RWPE2 (cell line): Measurements from ENCODE around the gene TEX264.
A peak's percentile ranks its signal among the peaks of the same experiment; 100 is the strongest.

Experiments
- ATAC-seq: fragments of 200-7000 bp; cut with Tn5 transposase; 3 replicates; pipeline ENCODE4 v1.9.1; 2021; ENCODE audit warnings: low read depth
- DNase-seq: peaks from one replicate; pipeline ENCODE4 v3.0.0-alpha.2; 2020; ENCODE audit warnings: low spot score
- H3K27ac ChIP-seq: fragments of 450-650 bp; 2 replicates; pipeline ENCODE4 v1.5.1; 2017; ENCODE audit warnings: mild to moderate bottlenecking; ENCODE audit not compliant: poor library complexity, severe bottlenecking
- H3K27me3 ChIP-seq: fragments of 250-450 bp; sonication (Bioruptor Pico); 2 replicates; pipeline ENCODE4 v1.5.1; 2021; ENCODE audit warnings: mild to moderate bottlenecking, moderate library complexity; ENCODE audit not compliant: insufficient read depth, poor library complexity, severe bottlenecking
- H3K36me3 ChIP-seq: fragments of 250-450 bp; sonication (Bioruptor Pico); 2 replicates; pipeline ENCODE4 v1.5.1; 2020; ENCODE audit warnings: low read depth, mild to moderate bottlenecking, moderate library complexity
- H3K4me1 ChIP-seq: fragments of 250-450 bp; sonication (Bioruptor Pico); 2 replicates; pipeline ENCODE4 v1.5.1; 2021; ENCODE audit warnings: mild to moderate bottlenecking, moderate library complexity; ENCODE audit not compliant: insufficient read depth, poor library complexity, severe bottlenecking
- H3K4me3 ChIP-seq: fragments of 250-450 bp; sonication (Bioruptor Pico); 2 replicates; pipeline ENCODE4 v1.5.1; 2021; ENCODE audit warnings: mild to moderate bottlenecking, moderate library complexity; ENCODE audit not compliant: severe bottlenecking
- H3K9me3 ChIP-seq: fragments of 250-450 bp; sonication (Bioruptor Pico); 2 replicates; pipeline ENCODE4 v1.5.1; 2021; ENCODE audit warnings: mild to moderate bottlenecking, moderate library complexity; ENCODE audit not compliant: severe bottlenecking
- TF ChIP-seq, protein P1 (sequence below): fragments of 450-650 bp; IDR thresholded peaks from one replicate; pipeline ENCODE4 v1.5.1; 2017; ENCODE audit warnings: mild to moderate bottlenecking, moderate library complexity; ENCODE audit not compliant: poor library complexity, severe bottlenecking

Gene TEX264

DNA sequence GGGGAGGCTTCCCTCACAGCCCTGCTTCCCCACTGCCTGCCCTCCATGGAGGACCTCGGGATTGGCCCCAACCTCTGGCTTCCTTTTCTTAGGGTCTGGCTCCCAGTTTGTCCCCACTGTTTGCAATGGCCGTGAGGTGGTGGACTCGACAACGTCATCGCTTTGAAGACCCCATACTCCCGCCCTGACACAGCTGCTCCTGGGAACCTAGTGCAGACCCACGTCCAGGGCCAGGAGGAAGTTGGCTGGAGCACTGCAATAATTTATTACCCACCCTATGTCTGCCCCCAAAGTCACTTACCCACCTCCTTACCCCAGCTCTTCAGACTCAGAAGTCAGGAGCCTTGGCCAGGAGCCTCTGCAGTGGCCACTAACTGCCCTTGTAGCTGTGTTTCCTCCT, 46.9 kb downstream of the TEX264 start:
- H3K36me3 ChIP-seq, result no peaks in the 10 kb centered on the region
- H3K9me3 ChIP-seq, result no peaks in the 10 kb centered on the region
- no peaks in the 10 kb centered on the region for H3K27me3 ChIP-seq
- H3K27ac ChIP-seq, result no peak overlapping the region
- no peak overlapping the region for H3K4me3 ChIP-seq
- TF ChIP-seq, protein P1, sequence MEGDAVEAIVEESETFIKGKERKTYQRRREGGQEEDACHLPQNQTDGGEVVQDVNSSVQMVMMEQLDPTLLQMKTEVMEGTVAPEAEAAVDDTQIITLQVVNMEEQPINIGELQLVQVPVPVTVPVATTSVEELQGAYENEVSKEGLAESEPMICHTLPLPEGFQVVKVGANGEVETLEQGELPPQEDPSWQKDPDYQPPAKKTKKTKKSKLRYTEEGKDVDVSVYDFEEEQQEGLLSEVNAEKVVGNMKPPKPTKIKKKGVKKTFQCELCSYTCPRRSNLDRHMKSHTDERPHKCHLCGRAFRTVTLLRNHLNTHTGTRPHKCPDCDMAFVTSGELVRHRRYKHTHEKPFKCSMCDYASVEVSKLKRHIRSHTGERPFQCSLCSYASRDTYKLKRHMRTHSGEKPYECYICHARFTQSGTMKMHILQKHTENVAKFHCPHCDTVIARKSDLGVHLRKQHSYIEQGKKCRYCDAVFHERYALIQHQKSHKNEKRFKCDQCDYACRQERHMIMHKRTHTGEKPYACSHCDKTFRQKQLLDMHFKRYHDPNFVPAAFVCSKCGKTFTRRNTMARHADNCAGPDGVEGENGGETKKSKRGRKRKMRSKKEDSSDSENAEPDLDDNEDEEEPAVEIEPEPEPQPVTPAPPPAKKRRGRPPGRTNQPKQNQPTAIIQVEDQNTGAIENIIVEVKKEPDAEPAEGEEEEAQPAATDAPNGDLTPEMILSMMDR, result no peak
- H3K4me1 ChIP-seq, result no peaks in the 10 kb centered on the region
- DNase-seq, result no peak
- no peak for ATAC-seq

DNA sequence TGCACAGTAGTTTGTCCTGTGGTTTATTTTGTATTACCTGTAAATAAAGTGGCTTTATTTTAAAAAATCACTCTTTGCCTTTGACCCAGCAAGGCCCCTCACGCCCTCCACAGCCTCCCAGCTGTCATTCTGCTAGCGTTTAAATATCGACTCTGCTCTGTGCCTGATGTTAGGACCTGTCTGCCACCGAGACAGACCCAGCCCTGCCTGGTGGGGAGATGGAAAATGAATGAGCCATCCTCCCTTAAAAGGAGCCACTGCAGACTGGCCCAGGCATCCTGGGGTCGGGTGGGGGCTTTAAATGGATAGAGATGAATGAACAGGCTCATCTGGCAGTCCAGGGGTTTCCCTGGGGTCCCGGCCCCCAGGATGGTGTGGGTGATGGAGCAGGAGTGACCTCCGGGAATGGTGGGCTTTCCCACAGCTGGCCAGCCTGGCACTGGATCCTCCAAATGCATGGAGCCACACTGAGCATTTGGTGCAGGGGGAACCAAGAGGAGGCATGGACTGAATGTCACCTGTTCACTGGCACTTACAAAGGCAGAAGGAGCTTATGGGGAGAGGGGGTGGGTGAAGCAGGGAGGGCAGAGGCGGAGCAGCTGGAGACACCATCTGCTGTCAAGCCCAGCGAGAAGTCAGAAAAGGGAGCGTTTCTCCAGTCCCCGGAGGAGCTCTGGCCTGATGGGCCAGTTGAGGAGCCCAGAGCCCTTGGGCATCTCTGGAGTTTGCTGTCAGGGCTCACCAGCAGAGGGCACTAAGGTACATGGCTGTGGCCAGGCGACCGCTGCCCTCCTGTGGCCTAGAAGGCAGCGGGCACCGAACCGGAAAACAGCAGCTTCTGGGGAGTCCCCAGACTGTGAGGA, 47.7 kb downstream of the TEX264 start:
- Histone ChIP-seq H3K4me3 (no peak overlapping the region), H3K4me1 (no peaks in the 10 kb centered on the region), H3K27ac (no peak overlapping the region), H3K9me3 (no peaks in the 10 kb centered on the region), H3K27me3 (no peaks in the 10 kb centered on the region), H3K36me3 (no peaks in the 10 kb centered on the region)
- TF ChIP-seq, protein P1, result peak; percentile 58
- DNase-seq (no peak), ATAC-seq (peak; percentile 61)

DNA sequence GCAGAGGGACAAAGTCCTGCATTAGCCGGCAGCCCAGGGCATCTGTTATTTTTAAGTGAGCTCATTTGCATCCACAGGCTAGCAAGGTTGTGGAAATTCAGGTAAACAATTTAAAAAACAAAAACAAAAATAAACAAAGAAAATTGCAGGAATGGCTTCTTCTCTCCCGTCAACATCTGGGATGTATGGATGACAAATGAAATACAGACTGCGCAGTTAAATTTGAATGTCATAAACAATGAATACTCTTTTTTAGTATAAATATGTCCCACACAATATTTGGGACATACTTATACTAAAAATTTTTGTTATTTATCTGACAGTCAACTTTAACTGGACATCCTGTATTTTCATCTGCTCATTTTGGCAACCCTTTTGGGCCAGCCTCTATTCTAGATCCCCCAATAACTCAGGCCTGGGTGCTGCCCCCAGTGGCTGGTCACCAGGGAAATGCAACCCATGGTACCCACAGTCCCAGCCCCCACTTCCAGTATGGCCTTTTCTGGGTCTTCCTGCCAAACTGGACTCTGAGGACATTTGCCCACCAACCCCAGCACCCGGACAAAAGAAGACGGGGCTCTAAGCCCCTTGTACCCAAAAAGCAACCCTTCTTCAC, 48.5 kb downstream of the TEX264 start:
- DNase-seq (no peak), ATAC-seq (no peak)
- TF ChIP-seq, protein P1, result peak; percentile 44
- Histone ChIP-seq H3K27ac (no peak overlapping the region), H3K4me3 (no peak overlapping the region), H3K4me1 (no peaks in the 10 kb centered on the region), H3K36me3 (no peaks in the 10 kb centered on the region), H3K27me3 (no peaks in the 10 kb centered on the region), H3K9me3 (no peaks in the 10 kb centered on the region)

DNA sequence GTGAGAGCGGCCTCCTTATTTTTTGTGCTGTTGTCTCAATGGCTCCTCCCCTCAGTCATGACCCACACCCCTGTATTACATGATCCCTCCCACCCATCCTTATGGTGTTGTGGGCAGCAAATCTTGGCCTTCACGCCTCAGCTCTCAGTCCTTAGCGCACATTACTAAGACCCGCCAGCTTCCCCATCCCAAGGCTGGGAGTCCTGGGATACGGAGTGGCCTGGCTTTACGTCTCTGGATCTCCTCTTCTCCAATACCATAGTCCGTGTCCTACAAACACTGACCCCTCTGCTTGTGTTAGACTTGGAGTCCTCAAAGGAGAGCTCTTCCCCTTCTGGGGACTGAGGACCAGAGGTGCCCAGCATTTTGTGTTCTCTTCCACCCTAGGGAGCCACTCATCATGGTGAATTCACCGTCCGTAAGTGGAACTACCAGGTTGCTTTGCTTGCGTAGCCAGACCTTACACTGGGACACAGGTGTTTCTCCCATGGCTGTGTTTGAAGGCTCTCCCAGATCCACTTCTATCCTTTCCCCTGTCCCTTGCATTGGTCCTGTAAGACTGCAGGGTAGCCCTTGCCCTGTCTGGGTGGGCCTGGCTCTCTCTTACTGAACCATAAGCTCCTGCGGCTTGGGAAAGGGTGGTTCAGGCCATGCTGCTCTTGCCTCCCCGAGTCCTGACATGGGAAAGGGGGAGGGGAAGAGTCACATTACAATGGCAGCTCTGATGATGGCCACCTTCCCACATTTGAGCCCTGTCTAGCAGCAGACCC, 49.4 kb downstream of the TEX264 start:
- no peaks in the 10 kb centered on the region for H3K36me3 ChIP-seq
- DNase-seq (no peak), ATAC-seq (no peak)
- H3K4me1 ChIP-seq, result no peaks in the 10 kb centered on the region
- H3K27me3 ChIP-seq, result no peaks in the 10 kb centered on the region
- TF ChIP-seq, protein P1, result no peak
- H3K9me3 ChIP-seq, result no peaks in the 10 kb centered on the region
- no peak overlapping the region for H3K4me3 ChIP-seq
- H3K27ac ChIP-seq, result no peak overlapping the region
